Neural progenitor cell (in vitro differentiated cells): ENCODE results near the gene IGSF21. TPM values are rescaled to one million over a fixed set of nuclear protein-coding genes. Genes with fewer than 3 reads are reported as not detected.
A peak's percentile ranks its signal among the peaks of the same experiment; 100 is the strongest.

ENCODE experiments used
- DNase-seq: peaks from one replicate; pipeline ENCODE4 v3.0.0-alpha.2; 2016; ENCODE audit warnings: low spot score
- H2AFZ ChIP-seq: fragments of 200-600 bp; sonication (generic); replicated peaks from 2 replicates; pipeline ENCODE4 v1.6.1; 2016; ENCODE audit warnings: antibody characterized with exemption
- H3F3A ChIP-seq: fragments of 200-600 bp; sonication (generic); 2 replicates; pipeline ENCODE4 v1.6.1; 2016; ENCODE audit warnings: antibody characterized with exemption, low read depth
- H3K27ac ChIP-seq: fragments of 200-600 bp; sonication (generic); 2 replicates; pipeline ENCODE4 v1.5.1; 2016; ENCODE audit warnings: mild to moderate bottlenecking
- H3K27me3 ChIP-seq: fragments of 200-600 bp; sonication (generic); 2 replicates; pipeline ENCODE4 v1.6.1; 2016; ENCODE audit warnings: mild to moderate bottlenecking, moderate library complexity
- H3K36me3 ChIP-seq: fragments of 200-600 bp; sonication (generic); 2 replicates; pipeline ENCODE4 v1.5.1; 2016
- H3K4me1 ChIP-seq: fragments of 200-600 bp; sonication (generic); 2 replicates; pipeline ENCODE4 v1.6.1; 2016; ENCODE audit warnings: mixed run types
- H3K4me2 ChIP-seq: fragments of 200-600 bp; sonication (generic); 2 replicates; pipeline ENCODE4 v1.6.1; 2016
- H3K4me3 ChIP-seq: fragments of 200-600 bp; sonication (generic); 2 replicates; pipeline ENCODE4 v1.5.1; 2016
- H3K79me2 ChIP-seq: fragments of 200-600 bp; sonication (generic); 2 replicates; pipeline ENCODE4 v1.6.1; 2016; ENCODE audit warnings: low read depth
- H3K9ac ChIP-seq: fragments of 200-600 bp; sonication (generic); 2 replicates; pipeline ENCODE4 v1.6.1; 2016
- H3K9me3 ChIP-seq: fragments of 200-600 bp; sonication (generic); 2 replicates; pipeline ENCODE4 v1.5.1; 2016; ENCODE audit warnings: low read depth
- H4K20me1 ChIP-seq: fragments of 200-600 bp; sonication (generic); 2 replicates; pipeline ENCODE4 v1.6.1; 2016; ENCODE audit warnings: low read depth
- H3K27ac Mint-ChIP-seq: 3 replicates; pipeline ENCODE4 v1.8.0; 2021; ENCODE audit warnings: mixed read lengths
- H3K27me3 Mint-ChIP-seq: 2 replicates; pipeline ENCODE4 v1.8.0; 2022; ENCODE audit warnings: low read depth, mild to moderate bottlenecking, inconsistent platforms, moderate library complexity, mixed read lengths; ENCODE audit not compliant: insufficient read depth
- H3K36me3 Mint-ChIP-seq: 3 replicates; pipeline ENCODE4 v1.8.0; 2021; ENCODE audit warnings: mixed read lengths
- H3K4me1 Mint-ChIP-seq: 3 replicates; pipeline ENCODE4 v1.8.0; 2021; ENCODE audit warnings: mixed read lengths
- H3K4me3 Mint-ChIP-seq: 3 replicates; pipeline ENCODE4 v1.8.0; 2021; ENCODE audit warnings: mild to moderate bottlenecking, moderate library complexity, mixed read lengths
- H3K9me3 Mint-ChIP-seq: 3 replicates; pipeline ENCODE4 v1.8.0; 2020; ENCODE audit warnings: mixed read lengths
- CTCF ChIP-seq: fragments of 200-600 bp; sonication (generic); IDR thresholded peaks from 2 replicates; pipeline ENCODE4 v1.5.1; 2017; ENCODE audit warnings: antibody characterized with exemption, mild to moderate bottlenecking
- EZH2 ChIP-seq: fragments of 200-600 bp; sonication (generic); IDR thresholded peaks from 2 replicates; pipeline ENCODE4 v1.6.1; 2017; ENCODE audit warnings: antibody characterized with exemption, mild to moderate bottlenecking, moderate library complexity
- EZH2phosphoT487 ChIP-seq: fragments of 200-600 bp; sonication (generic); IDR thresholded peaks from 2 replicates; pipeline ENCODE4 v1.6.1; 2017; ENCODE audit warnings: antibody characterized with exemption
- total RNA-seq: library from RNA; depleted of rRNA; stranded (reverse); fragments of >200 nt; gene quantifications from 2 replicates; pipeline ENCODE4 v1.2.3, GENCODE V29; 2015; ENCODE audit warnings: low replicate concordance

Gene IGSF21
- total RNA-seq, 1 donor from 2014 or later, result 1.7 TPM

GRCh38 chr1:18376661-18377060, 269.1 kb downstream of the IGSF21 start:
- no peaks in the 10 kb centered on the region for H3K79me2 ChIP-seq
- Mint-ChIP-seq H3K27me3 (peaks cover 14% of the 10 kb centered on the region), H3K4me3 (no peak overlapping the region), H3K4me1 (no peaks in the 10 kb centered on the region), H3K27ac (no peak overlapping the region), H3K9me3 (peaks cover 10% of the 10 kb centered on the region), H3K36me3 (no peaks in the 10 kb centered on the region)
- no peak overlapping the region for H3K4me2 ChIP-seq
- H3K27me3 ChIP-seq, result no peaks in the 10 kb centered on the region
- no peaks in the 10 kb centered on the region for H3K4me1 ChIP-seq
- H3K4me3 ChIP-seq, result no peak overlapping the region
- TF ChIP-seq EZH2 (no peak), EZH2phosphoT487 (no peak), CTCF (no peak)
- no peak for DNase-seq
- H3K9ac ChIP-seq, result no peak overlapping the region
- H3F3A ChIP-seq, result no peaks in the 10 kb centered on the region
- H3K36me3 ChIP-seq, result no peaks in the 10 kb centered on the region
- H2AFZ ChIP-seq, result no peak overlapping the region
- H3K27ac ChIP-seq, result no peak overlapping the region
- H3K9me3 ChIP-seq, result no peaks in the 10 kb centered on the region
- H4K20me1 ChIP-seq, result no peaks in the 10 kb centered on the region

DNA sequence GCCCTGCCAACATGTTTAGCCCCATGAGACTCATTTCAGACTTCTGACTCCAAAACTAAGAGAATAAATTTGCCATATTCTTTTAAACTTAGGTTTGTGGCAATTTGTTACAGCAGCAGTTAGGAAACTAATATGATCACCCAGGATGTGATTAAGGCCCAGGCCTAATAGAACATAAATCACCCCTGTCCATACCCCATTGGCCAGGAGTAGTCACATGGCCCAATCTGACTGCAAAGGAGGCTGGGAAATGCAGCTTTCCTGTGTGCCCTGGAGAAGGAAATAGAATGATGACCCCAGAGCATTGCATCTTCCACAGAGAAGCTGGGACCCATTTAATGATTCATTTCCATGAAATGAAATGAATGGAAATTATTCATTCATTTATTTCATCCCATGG, 272.7 kb downstream of the IGSF21 start:
- Mint-ChIP-seq H3K4me1 (peaks cover 24% of the 10 kb centered on the region), H3K4me3 (no peak overlapping the region), H3K36me3 (no peaks in the 10 kb centered on the region), H3K9me3 (peaks cover 10% of the 10 kb centered on the region), H3K27me3 (peaks cover 16% of the 10 kb centered on the region), H3K27ac (no peak overlapping the region)
- Histone ChIP-seq H3K27ac (no peak overlapping the region), H3K4me3 (no peak overlapping the region), H3K9me3 (no peaks in the 10 kb centered on the region), H2AFZ (no peak overlapping the region), H3K4me1 (peaks cover 12% of the 10 kb centered on the region), H3F3A (no peaks in the 10 kb centered on the region), H3K4me2 (no peak overlapping the region), H4K20me1 (no peaks in the 10 kb centered on the region), H3K79me2 (no peaks in the 10 kb centered on the region), H3K9ac (no peak overlapping the region), H3K36me3 (no peaks in the 10 kb centered on the region), H3K27me3 (no peaks in the 10 kb centered on the region)
- DNase-seq, result no peak
- no peak for TF ChIP-seq CTCF

DNA sequence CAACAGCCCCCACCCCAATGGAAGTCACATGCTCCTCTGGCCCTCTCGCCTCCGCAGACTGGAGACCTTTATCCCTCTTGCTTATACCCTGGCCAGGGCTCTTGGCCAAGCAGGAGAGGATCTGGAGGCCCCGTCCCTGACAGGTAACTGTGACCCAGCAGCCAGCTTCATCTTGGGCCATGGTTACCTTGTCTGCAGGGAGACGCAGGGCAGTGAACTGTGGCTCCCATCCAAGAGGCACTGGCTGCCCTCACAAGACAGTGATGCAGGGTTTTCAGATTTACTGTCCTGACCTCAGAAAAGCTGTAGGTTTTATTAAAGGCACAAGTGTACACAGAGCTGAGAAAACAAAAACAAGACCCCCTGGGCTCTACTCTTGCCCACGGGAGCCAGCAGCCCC, 276.5 kb downstream of the IGSF21 start:
- Histone ChIP-seq H3K9ac (no peak overlapping the region), H3K27ac (no peak overlapping the region), H3K27me3 (no peaks in the 10 kb centered on the region), H3K36me3 (no peaks in the 10 kb centered on the region), H3K4me3 (no peak overlapping the region), H3K4me1 (peaks cover 33% of the 10 kb centered on the region), H3K79me2 (no peaks in the 10 kb centered on the region), H3K4me2 (no peak overlapping the region), H2AFZ (peak overlapping the region; percentile 24), H3K9me3 (no peaks in the 10 kb centered on the region), H3F3A (peaks cover 10% of the 10 kb centered on the region), H4K20me1 (no peaks in the 10 kb centered on the region)
- Mint-ChIP-seq H3K9me3 (peaks cover 10% of the 10 kb centered on the region), H3K36me3 (no peaks in the 10 kb centered on the region), H3K27me3 (peaks cover 16% of the 10 kb centered on the region), H3K4me1 (peaks cover 47% of the 10 kb centered on the region), H3K27ac (no peak overlapping the region), H3K4me3 (no peak overlapping the region)
- TF ChIP-seq CTCF (no peak), EZH2 (no peak), EZH2phosphoT487 (no peak)
- no peak for DNase-seq
